ACC112 (cell line): Measurements from ENCODE around the gene DAB1.

Experiments used
- H2AFZ ChIP-seq: fragments of 200-600 bp; sonication (generic); one replicate; pipeline ENCODE4 v1.6.0; 2017; ENCODE audit warnings: antibody characterized with exemption, low read length; ENCODE audit not compliant: unreplicated experiment
- H3K27ac ChIP-seq: fragments of 200-600 bp; sonication (generic); 2 replicates; pipeline ENCODE4 v1.5.1; 2014; ENCODE audit warnings: low read depth, mild to moderate bottlenecking, antibody characterized with exemption, low read length, moderate library complexity
- H3K27me3 ChIP-seq: fragments of 200-600 bp; sonication (generic); 2 replicates; pipeline ENCODE4 v1.6.1; 2014; ENCODE audit warnings: mild to moderate bottlenecking, antibody characterized with exemption, low read length, moderate library complexity, mixed read lengths; ENCODE audit not compliant: insufficient read depth
- H3K36me3 ChIP-seq: fragments of 200-600 bp; sonication (generic); 2 replicates; pipeline ENCODE4 v1.6.1; 2016; ENCODE audit warnings: mild to moderate bottlenecking, antibody characterized with exemption, low read length, moderate library complexity, mixed read lengths; ENCODE audit not compliant: insufficient read depth
- H3K4me1 ChIP-seq: fragments of 200-600 bp; sonication (generic); one replicate; pipeline ENCODE4 v1.6.1; 2016; ENCODE audit warnings: low read length, mixed read lengths; ENCODE audit not compliant: insufficient read depth, unreplicated experiment, control insufficient read depth
- H3K4me3 ChIP-seq: fragments of 200-600 bp; sonication (generic); 2 replicates; pipeline ENCODE4 v1.5.1; 2014; ENCODE audit warnings: mild to moderate bottlenecking, low read depth, low read length
- H3K79me2 ChIP-seq: fragments of 200-600 bp; sonication (generic); one replicate; pipeline ENCODE4 v1.6.0; 2016; ENCODE audit warnings: low read length; ENCODE audit not compliant: control insufficient read depth, unreplicated experiment, insufficient read depth

DAB1 gene

DNA sequence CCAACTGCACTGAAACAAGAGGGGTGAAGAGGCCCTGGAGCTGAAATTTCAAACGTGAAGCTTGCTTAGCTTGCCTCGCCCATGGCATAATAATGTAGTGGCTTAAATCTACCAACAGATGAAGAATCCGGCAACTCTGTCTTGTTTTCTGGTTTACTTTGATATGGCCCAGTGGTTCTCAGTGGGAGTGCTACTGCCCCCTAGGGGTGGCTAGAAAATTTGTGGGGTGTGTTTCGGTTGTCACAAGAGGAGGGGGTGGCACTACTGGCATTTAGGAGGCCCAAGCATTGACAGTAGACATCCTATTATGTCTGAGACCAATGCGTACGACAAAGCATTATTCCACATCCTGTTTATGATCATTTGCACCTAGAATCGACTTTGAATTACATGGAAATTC, 406.1 kb downstream of the DAB1 start:
- H3K4me3 ChIP-seq = no peak overlapping the region
- no peak overlapping the region for H2AFZ ChIP-seq
- H3K79me2 ChIP-seq = no peaks in the 10 kb centered on the region
- H3K27me3 ChIP-seq = no peaks in the 10 kb centered on the region
- H3K4me1 ChIP-seq = no peaks in the 10 kb centered on the region
- no peaks in the 10 kb centered on the region for H3K36me3 ChIP-seq
- H3K27ac ChIP-seq = no peak overlapping the region

DNA sequence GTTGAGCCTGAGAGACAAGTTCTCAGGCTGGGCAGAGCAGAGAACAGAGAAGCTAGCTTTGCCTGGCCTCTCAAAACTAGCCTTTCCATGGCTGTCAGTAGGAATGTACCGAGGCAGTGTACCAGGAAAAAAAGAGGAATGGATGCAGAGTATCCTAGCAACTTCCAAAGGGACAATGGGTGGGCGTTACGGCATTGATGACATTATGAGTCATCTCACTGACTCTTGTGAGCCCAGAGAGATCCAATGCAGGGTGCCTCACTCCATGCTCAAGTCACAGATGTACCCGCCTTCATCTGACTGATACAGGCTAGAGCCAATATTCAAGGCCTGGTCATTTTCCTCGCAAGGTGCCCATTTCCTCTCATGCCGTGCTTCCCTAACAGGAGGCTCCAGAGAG, 406.7 kb downstream of the DAB1 start:
- no peaks in the 10 kb centered on the region for H3K27me3 ChIP-seq
- H2AFZ ChIP-seq = no peak overlapping the region
- H3K27ac ChIP-seq = no peak overlapping the region
- no peaks in the 10 kb centered on the region for H3K36me3 ChIP-seq
- no peaks in the 10 kb centered on the region for H3K79me2 ChIP-seq
- H3K4me1 ChIP-seq = no peaks in the 10 kb centered on the region
- no peak overlapping the region for H3K4me3 ChIP-seq

DNA sequence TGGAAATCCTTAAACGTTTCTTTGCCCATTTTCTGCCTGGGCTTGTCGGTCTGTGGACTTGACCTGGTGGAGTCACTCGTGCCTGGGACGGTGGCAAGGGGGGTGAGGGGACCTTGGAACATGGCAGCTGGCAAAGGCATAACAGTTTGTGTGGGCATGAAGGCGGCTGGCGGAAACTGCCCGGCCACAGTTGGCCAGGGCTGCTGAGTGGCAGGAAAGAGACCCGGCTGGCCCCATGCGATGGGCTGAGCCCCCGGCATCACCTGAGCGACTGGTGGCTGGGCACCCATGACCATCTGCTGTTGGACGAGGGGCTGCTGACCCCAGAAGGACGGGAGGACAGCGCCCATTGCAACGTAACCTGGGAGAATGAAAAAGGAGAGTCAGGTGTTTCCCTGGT, 408.8 kb downstream of the DAB1 start:
- no peaks in the 10 kb centered on the region for H3K36me3 ChIP-seq
- no peaks in the 10 kb centered on the region for H3K27me3 ChIP-seq
- H3K27ac ChIP-seq = no peak overlapping the region
- H3K4me1 ChIP-seq = no peaks in the 10 kb centered on the region
- H3K79me2 ChIP-seq = no peaks in the 10 kb centered on the region
- no peak overlapping the region for H3K4me3 ChIP-seq
- H2AFZ ChIP-seq = no peak overlapping the region

DNA sequence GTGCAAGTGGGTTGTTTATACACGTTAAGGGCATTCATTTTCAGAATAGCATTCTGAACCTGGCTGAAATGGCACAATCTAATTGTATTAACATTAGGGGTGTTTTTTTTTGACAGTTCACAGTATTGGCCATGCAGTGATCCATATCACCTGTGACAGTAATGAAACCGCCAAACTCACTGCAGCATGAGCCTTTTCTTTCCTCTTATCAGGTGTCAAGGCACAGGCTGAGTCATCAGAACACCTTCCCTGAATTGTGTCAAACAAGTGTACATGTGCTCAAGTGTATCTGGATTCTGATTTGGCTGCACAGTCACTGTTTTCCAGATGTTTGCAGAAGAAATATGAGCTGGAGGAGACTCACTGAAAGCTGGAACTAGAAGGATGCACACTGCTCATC, 410.3 kb downstream of the DAB1 start:
- Histone ChIP-seq H3K36me3 (no peaks in the 10 kb centered on the region), H3K27me3 (no peaks in the 10 kb centered on the region; the same call in 1 of the 2 replicates), H3K4me1 (no peaks in the 10 kb centered on the region), H3K4me3 (no peak overlapping the region), H3K27ac (no peak overlapping the region), H2AFZ (no peak overlapping the region), H3K79me2 (no peaks in the 10 kb centered on the region)

DNA sequence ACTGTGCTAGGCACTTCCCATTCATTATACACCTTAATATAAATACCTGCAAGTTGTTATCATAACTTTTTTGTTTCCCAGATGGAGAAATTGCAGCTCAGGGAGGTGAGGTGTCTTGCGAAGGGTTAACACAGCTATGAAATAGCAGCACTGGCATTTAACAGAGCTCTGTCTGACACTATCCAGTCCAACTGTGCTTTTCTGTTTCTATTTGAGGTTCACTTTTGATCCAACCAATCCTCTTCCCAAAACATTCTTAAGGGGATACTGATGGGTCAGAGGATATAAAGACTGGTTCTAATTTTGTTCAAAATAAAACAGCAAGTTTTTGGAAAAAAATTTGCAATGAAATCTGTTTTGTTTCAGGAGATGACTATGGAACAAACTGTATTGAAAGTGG, 411.5 kb downstream of the DAB1 start:
- Histone ChIP-seq H3K4me3 (no peak overlapping the region), H3K36me3 (no peaks in the 10 kb centered on the region), H3K79me2 (no peaks in the 10 kb centered on the region), H2AFZ (no peak overlapping the region), H3K27me3 (no peaks in the 10 kb centered on the region; the same call in 1 of the 2 replicates), H3K4me1 (no peaks in the 10 kb centered on the region), H3K27ac (no peak overlapping the region)

DNA sequence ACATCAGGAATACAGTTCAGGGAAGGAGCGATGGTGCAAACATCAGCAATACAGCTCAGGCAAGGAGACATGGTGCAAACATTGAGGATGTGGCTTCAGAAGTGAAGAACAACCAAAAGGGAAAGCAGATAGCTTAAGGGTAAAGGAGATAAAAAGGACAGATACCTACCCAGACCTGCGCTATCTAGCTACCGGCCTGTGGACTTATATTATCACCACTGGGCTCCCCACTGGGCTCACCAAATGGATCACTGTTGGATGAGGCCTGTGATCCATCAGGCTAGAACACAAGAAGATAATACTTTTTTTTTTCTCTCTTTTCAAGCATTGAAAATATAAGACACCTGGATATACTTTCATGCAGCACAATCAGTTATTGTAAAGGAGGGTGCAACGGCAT, 413.3 kb downstream of the DAB1 start:
- no peaks in the 10 kb centered on the region for H3K36me3 ChIP-seq
- H3K27ac ChIP-seq = no peak overlapping the region
- H3K4me1 ChIP-seq = no peaks in the 10 kb centered on the region
- no peaks in the 10 kb centered on the region; the same call in 1 of the 2 replicates for H3K27me3 ChIP-seq
- no peak overlapping the region for H2AFZ ChIP-seq
- no peaks in the 10 kb centered on the region for H3K79me2 ChIP-seq
- H3K4me3 ChIP-seq = no peak overlapping the region

DNA sequence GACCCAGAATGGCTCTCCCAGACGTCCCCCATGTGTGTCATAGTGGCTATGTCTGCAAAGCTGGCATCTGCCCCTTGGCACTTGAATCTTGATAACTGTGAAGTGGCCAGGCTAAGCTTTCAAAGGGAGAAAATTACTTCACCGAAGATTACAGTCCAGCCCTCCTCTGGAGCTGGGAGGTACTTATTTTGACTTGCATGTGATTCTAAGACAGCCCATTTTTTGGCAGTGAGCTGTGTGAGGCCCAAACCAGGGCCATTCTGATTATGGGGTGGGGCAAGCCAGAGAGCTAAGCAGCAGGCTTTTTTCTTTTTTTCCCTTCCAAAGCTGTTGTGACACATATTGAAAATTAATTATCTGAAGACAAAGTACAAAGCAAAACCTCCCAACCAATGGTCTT, 415.9 kb downstream of the DAB1 start:
- no peaks in the 10 kb centered on the region for H3K36me3 ChIP-seq
- no peaks in the 10 kb centered on the region for H3K4me1 ChIP-seq
- H3K4me3 ChIP-seq = no peak overlapping the region
- no peak overlapping the region for H3K27ac ChIP-seq
- H3K27me3 ChIP-seq = no peaks in the 10 kb centered on the region; the same call in 1 of the 2 replicates
- no peaks in the 10 kb centered on the region for H3K79me2 ChIP-seq
- H2AFZ ChIP-seq = no peak overlapping the region

DNA sequence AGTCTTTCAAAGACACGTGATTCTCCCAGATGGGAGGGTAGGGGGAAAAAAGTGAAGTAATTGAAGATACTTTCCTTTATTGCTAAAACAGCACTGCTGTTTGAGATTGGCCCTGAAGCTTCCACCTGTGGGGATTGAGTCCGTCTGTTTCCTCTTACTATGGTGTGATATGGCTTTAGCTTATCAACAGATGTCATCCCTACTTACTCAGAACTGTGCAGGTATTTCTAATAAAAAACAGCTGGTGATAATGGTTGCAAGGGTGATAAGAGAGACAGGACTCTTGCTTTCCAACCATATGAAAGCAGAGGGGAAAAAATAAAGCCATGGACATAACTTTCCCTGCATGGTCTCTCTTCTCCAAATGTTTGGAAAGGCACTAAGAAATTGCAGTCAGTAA, 416.4 kb downstream of the DAB1 start:
- H2AFZ ChIP-seq = no peak overlapping the region
- no peaks in the 10 kb centered on the region for H3K36me3 ChIP-seq
- no peak overlapping the region for H3K4me3 ChIP-seq
- no peaks in the 10 kb centered on the region for H3K4me1 ChIP-seq
- no peak overlapping the region for H3K27ac ChIP-seq
- no peaks in the 10 kb centered on the region for H3K79me2 ChIP-seq
- H3K27me3 ChIP-seq = no peaks in the 10 kb centered on the region; the same call in 1 of the 2 replicates

DNA sequence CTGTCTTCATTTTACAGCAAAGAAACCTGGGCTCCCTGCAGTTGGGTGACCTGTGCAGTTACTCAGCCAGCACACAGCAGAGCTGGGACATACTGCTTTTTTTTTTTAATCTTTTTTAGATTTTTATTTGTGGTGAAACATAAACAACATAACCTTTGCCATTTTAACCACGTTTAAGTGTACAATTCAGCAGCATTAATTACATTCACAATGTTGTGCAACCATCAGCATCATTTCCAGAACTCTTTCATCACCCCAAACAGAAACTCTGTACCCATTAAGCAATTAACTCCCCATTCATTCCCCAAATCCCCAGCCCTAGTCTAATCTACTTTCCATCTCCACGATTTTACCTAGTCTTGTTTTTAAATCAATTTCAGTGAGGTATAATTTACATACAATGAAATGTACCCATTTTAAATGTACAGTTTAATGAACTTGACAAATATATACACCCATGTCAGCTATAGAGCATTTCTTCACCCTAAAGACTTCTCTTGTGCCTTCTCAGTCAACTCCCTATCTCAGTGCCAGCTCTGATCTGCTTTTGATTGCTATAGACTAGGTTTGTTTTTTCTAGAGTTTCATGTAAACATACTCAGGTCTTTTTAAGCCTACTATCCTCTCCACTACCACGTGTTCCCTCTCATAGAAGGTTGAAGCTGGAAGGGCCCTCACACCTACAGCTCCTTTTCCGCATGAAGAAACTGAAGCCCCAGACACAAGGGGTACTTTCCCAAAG, 420.3 kb downstream of the DAB1 start:
- H2AFZ ChIP-seq = no peak overlapping the region
- H3K4me1 ChIP-seq = no peaks in the 10 kb centered on the region
- H3K79me2 ChIP-seq = no peaks in the 10 kb centered on the region
- H3K36me3 ChIP-seq = no peaks in the 10 kb centered on the region
- no peaks in the 10 kb centered on the region for H3K27me3 ChIP-seq
- H3K27ac ChIP-seq = no peak overlapping the region
- H3K4me3 ChIP-seq = no peak overlapping the region

DNA sequence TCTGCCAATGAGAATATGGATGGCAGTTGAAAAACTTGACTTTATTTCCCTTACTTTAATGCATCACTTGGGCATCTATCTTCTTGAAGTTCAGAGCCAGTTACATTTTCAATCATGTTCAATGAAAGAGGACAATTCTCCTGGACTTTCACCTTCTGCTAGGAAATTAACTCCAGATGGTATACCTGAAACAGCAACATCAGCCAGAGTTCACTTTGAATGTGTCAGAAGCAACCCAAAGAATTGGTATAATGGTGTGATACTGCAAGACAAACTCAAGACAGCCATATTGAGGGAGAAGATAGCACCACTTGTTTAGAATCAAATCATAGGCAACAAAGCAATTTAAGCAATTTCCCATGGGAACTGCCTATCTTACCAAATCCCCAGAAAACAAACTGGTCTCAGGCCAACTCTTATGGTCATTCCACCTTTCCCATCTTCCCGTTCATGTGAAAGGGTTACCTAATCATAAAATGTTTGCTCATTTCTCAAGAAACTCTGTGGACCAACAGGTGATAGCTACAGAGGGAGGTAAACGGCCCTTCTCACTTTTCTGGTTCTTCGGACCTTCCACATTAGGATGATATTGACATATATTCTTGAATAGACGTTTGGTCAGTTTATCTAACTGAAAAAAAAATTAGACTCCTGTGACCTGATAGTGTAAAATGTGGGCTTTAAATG, 428.3 kb downstream of the DAB1 start:
- Histone ChIP-seq H3K27me3 (no peaks in the 10 kb centered on the region), H3K36me3 (no peaks in the 10 kb centered on the region), H3K79me2 (no peaks in the 10 kb centered on the region), H3K4me3 (no peak overlapping the region), H3K27ac (no peak overlapping the region), H2AFZ (no peak overlapping the region), H3K4me1 (no peaks in the 10 kb centered on the region)

DNA sequence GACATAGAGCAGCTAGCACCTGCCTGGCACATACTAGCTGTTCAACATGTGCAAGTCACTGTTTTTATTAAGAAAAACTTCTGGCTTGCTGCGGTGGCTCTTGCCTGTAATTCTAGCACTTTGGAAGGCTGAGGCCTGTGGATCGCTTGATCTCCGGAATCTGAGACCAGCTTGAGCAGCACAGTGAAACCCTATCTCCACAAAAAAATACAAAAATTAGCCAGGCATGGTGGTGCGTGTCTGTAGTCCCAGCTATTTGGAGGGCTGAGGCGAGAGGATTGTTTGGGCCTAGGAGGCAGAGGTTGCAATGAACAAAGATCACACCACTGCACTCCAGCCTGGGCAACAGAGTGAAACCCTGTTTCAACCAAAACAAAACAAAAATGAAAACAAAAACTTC, 430.4 kb downstream of the DAB1 start:
- H3K27me3 ChIP-seq = no peaks in the 10 kb centered on the region
- no peaks in the 10 kb centered on the region for H3K79me2 ChIP-seq
- no peak overlapping the region for H2AFZ ChIP-seq
- H3K4me3 ChIP-seq = no peak overlapping the region
- no peaks in the 10 kb centered on the region for H3K4me1 ChIP-seq
- no peaks in the 10 kb centered on the region for H3K36me3 ChIP-seq
- H3K27ac ChIP-seq = no peak overlapping the region
